Kidney (tissue), 14 donors: Measurements from ENCODE around the gene TTC16. TPM values are rescaled to one million over a fixed set of nuclear protein-coding genes. Genes with fewer than 3 reads are reported as not detected.

Experiments used
- DNase-seq, 5 donors: peaks; one replicate each; pipeline ENCODE4 v3.0.0-alpha.2; 2013 to 2020
- FAIRE-seq: peaks from 2 replicates; lab custom pipeline; 2012; peaks lifted over from hg19 to GRCh38; lab: Jason Lieb, UNC
- H3K27ac ChIP-seq, 2 donors: one replicate each; pipeline ENCODE4 v1.7.0; 2013; ENCODE audit warnings: low read depth in 2 of 2, low read length in 2 of 2, inconsistent platforms in 1 of 2
- H3K27me3 ChIP-seq: one replicate; pipeline ENCODE4 v1.7.1; 2013; ENCODE audit warnings: low read length, inconsistent platforms; ENCODE audit not compliant: control insufficient read depth, insufficient read depth
- H3K36me3 ChIP-seq, 3 donors: one replicate each; pipeline versions ENCODE4 v1.7.0 to v1.7.1; 2013; ENCODE audit warnings: low read length in 3 of 3, control low read depth in 1 of 3, inconsistent platforms in 1 of 3; ENCODE audit not compliant: insufficient read depth in 3 of 3, control insufficient read depth in 2 of 3
- H3K4me1 ChIP-seq, 3 donors: one replicate each; pipeline versions ENCODE4 v1.7.0 to v1.7.1; 2013; ENCODE audit warnings: low read length in 3 of 3, inconsistent platforms in 1 of 3, low read depth in 1 of 3; ENCODE audit not compliant: control insufficient read depth in 2 of 3, insufficient read depth in 2 of 3
- H3K4me3 ChIP-seq, 3 donors: one replicate each; pipeline versions ENCODE4 v1.7.0 to v1.8.1; 2013; ENCODE audit warnings: low read length in 3 of 3, control low read depth in 1 of 3, inconsistent platforms in 1 of 3
- H3K9ac ChIP-seq, 3 donors: one replicate each; pipeline versions ENCODE4 v1.7.0 to v1.7.1; 2013; ENCODE audit warnings: low read length in 3 of 3, control low read depth in 1 of 3, inconsistent platforms in 1 of 3
- H3K9me3 ChIP-seq, 3 donors: one replicate each; pipeline versions ENCODE4 v1.7.0 to v1.7.1; 2013; ENCODE audit warnings: low read length in 3 of 3, control low read depth in 1 of 3, inconsistent platforms in 1 of 3; ENCODE audit not compliant: control insufficient read depth in 2 of 3, insufficient read depth in 1 of 3
- intact Hi-C: fragments of 100-400 bp; cut with DNase I; formaldehyde crosslinking; loops from one replicate; pipeline ENCODE4 v1.11.1; 2022
- polyA plus RNA-seq: library from polyadenylated mRNA; stranded (reverse); fragments of 350-450 nt; fragmentation: Illumina TruSeq; extraction: RNeasy Lipid Tissue Mini Kit (QIAGEN cat#74804); gene quantifications from one replicate; pipeline ENCODE4 v1.2.3, GENCODE V29; 2014; ENCODE audit warnings: low read depth, low replicate concordance; ENCODE audit not compliant: insufficient read depth
- total RNA-seq: library from RNA; stranded (reverse); fragmentation: NEBNext Ultra II Directional; extraction: Animal tissue kit (Norgen Biotek cat#: 25700); gene quantifications from one replicate; pipeline ENCODE4 v1.2.1, GENCODE V29; 2021
- TF ChIP-seq, protein P1 (sequence below): IDR thresholded peaks from 3 replicates; pipeline ENCODE4 v1.5.1; 2012; ENCODE audit warnings: mild to moderate bottlenecking, moderate library complexity, borderline replicate concordance; ENCODE audit not compliant: insufficient read depth; ENCODE audit errors: extremely low read depth
- donor health status: control.
- donor health status: control.
- donor health status: control.
- donor health status: control.
- donor health status: control.
- donor health status: DM: yes; HTN: yes; CAD: no.
- donor health status: Normal renal cell carcinoma (clear cell type).

Gene TTC16
- total and polyA plus RNA-seq, 2 donors from 2014 or later: 0.32 to 0.72 TPM

GRCh38 chr9:127763918-127764384 lies 48.1 kb downstream of the TTC16 start:
- Histone ChIP-seq H3K36me3 (no peaks in the 10 kb centered on the region), H3K4me1 (peaks cover 0 to 18% (median 0%) of the 10 kb centered on the region in 3 donors), H3K27ac (peak overlapping the region in 1 of 2 donors; percentile 63), H3K27me3 (no peaks in the 10 kb centered on the region), H3K9me3 (no peaks in the 10 kb centered on the region), H3K4me3 (no peak overlapping the region), H3K9ac (no peak overlapping the region)
- FAIRE-seq: no peak
- TF ChIP-seq, protein P1, sequence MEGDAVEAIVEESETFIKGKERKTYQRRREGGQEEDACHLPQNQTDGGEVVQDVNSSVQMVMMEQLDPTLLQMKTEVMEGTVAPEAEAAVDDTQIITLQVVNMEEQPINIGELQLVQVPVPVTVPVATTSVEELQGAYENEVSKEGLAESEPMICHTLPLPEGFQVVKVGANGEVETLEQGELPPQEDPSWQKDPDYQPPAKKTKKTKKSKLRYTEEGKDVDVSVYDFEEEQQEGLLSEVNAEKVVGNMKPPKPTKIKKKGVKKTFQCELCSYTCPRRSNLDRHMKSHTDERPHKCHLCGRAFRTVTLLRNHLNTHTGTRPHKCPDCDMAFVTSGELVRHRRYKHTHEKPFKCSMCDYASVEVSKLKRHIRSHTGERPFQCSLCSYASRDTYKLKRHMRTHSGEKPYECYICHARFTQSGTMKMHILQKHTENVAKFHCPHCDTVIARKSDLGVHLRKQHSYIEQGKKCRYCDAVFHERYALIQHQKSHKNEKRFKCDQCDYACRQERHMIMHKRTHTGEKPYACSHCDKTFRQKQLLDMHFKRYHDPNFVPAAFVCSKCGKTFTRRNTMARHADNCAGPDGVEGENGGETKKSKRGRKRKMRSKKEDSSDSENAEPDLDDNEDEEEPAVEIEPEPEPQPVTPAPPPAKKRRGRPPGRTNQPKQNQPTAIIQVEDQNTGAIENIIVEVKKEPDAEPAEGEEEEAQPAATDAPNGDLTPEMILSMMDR: peak; percentile 18
- peak in 1 of 5 donors; percentile 58 for DNase-seq
- intact Hi-C loops: no loop called here

DNA sequence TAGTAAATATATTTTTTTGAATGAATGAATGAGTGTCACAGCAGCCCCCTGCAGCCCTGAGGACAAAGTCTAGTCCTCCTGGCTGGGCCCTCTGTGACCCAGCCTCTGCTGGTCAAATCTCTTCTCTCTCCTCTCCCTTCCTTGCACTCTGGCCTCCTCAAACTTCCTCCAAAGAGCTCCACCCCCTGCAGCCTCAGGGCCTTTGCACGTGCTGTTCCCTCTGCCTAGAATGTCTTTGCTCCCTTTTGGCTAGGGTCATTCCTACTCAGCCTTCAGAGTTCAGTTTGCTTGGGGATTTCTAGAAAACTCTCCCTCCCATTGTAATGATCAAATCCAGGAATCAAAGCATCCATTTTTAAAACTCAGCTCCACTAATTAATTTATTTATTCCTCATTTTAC lies 49.5 kb downstream of the TTC16 start:
- FAIRE-seq: no peak

DNA sequence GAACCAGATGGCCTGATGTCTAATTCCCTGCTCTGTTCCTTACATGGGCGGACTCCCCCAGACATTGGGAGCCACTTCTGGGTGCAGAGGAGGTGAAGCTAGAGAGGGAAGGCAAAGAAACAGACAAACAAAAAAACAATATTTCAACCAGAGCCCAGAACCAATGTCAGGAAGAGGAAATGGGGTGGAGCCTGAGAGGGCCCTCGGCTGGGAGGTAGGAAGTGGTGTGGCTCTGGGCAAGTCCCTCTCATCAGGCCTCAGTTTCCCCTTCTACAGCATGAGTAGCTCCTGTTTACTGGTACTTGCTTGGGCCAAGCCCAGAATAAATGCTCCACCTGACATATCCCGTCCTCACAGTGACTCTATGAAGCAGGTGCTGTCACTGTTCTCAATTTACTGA lies 51.5 kb downstream of the TTC16 start:
- Histone ChIP-seq H3K36me3 (no peaks in the 10 kb centered on the region), H3K4me3 (peak overlapping the region in 1 of 3 donors; percentile 29), H3K9me3 (no peaks in the 10 kb centered on the region), H3K27ac (peak overlapping the region; percentile 60 to 65), H3K4me1 (peaks cover 0 to 25% (median 0%) of the 10 kb centered on the region in 3 donors), H3K27me3 (no peaks in the 10 kb centered on the region), H3K9ac (peak overlapping the region in 1 of 3 donors; percentile 53)
- intact Hi-C loops: no loop called here
- FAIRE-seq: no peak
- DNase-seq: no peak
- TF ChIP-seq, protein P1: no peak

More for the DNA sequence above, 49.5 kb downstream of the TTC16 start:
- no peak overlapping the region for H3K27ac ChIP-seq
- TF ChIP-seq, protein P1: no peak
- H3K36me3 ChIP-seq: no peaks in the 10 kb centered on the region
- H3K4me1 ChIP-seq: peaks cover 0 to 25% (median 0%) of the 10 kb centered on the region in 3 donors
- H3K9me3 ChIP-seq: no peaks in the 10 kb centered on the region
- H3K9ac ChIP-seq: no peak overlapping the region
- DNase-seq: no peak
- H3K27me3 ChIP-seq: no peaks in the 10 kb centered on the region
- H3K4me3 ChIP-seq: no peak overlapping the region
- intact Hi-C loops: no loop called here
